ENCODE measurements around the gene CNTNAP2.

The CNTNAP2 gene

DNA sequence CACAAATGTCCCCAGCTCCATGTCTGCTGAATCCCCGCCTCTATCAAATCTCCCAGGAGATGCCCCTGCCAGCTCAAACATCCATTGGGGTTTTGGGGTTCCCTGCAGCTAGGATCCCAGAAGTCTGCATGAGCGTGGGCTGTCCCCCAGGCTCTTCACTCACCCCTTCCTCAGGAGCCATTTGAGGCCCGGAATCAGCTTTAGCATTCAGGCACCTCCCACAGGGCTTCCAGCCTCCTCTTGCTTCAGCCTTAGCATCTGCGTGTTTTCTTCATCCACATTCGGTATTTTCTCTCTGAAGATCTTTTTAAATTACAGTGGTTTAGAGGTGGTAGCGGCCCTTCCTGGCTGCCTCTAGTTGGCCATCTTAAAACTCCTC lies 1054.4 kb downstream of the CNTNAP2 start:
- no peak overlapping the region for H3K4me3 ChIP-seq (ENCODE audit: low read depth, low read length)
- DNase-seq (ENCODE audit: low read depth) = no peak
- TF ChIP-seq, protein P1, sequence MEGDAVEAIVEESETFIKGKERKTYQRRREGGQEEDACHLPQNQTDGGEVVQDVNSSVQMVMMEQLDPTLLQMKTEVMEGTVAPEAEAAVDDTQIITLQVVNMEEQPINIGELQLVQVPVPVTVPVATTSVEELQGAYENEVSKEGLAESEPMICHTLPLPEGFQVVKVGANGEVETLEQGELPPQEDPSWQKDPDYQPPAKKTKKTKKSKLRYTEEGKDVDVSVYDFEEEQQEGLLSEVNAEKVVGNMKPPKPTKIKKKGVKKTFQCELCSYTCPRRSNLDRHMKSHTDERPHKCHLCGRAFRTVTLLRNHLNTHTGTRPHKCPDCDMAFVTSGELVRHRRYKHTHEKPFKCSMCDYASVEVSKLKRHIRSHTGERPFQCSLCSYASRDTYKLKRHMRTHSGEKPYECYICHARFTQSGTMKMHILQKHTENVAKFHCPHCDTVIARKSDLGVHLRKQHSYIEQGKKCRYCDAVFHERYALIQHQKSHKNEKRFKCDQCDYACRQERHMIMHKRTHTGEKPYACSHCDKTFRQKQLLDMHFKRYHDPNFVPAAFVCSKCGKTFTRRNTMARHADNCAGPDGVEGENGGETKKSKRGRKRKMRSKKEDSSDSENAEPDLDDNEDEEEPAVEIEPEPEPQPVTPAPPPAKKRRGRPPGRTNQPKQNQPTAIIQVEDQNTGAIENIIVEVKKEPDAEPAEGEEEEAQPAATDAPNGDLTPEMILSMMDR (IDR thresholded peaks at IDR 0.05; ENCODE audit: control insufficient read depth, extremely low read depth, insufficient read depth) = no peak

- DNase-seq (ENCODE audit: low read depth) = no peak
- TF ChIP-seq, protein P1 (IDR thresholded peaks at IDR 0.05; ENCODE audit: control insufficient read depth, extremely low read depth, insufficient read depth) = no peak
- no peak overlapping the region for H3K4me3 ChIP-seq (ENCODE audit: low read depth, low read length)
These were observed 1057.3 kb downstream of the CNTNAP2 start for GRCh38 chr7:147173883-147174282.

DNA sequence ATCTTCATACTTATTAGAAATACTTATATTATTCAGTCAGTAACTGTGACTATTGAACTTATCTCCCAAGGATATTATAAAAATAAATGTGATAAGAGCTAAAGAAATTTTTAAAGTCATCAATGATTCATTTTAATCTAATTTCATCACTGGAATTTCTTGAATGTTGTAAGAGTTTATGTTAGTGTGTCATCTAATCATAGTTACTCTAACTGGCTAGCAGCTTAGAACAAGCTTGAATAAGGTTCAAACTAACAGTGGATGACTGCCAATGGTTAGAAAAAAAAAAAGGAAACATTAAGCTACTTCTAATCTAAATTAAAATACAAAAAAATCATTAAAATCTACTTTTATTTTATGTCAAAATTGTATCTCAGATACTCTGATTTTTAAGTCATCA lies 1066.3 kb downstream of the CNTNAP2 start:
- DNase-seq (ENCODE audit: low read depth) = no peak
- no peak overlapping the region for H3K4me3 ChIP-seq (ENCODE audit: low read depth, low read length)
- TF ChIP-seq, protein P1 (IDR thresholded peaks at IDR 0.05; ENCODE audit: control insufficient read depth, extremely low read depth, insufficient read depth) = no peak

DNA sequence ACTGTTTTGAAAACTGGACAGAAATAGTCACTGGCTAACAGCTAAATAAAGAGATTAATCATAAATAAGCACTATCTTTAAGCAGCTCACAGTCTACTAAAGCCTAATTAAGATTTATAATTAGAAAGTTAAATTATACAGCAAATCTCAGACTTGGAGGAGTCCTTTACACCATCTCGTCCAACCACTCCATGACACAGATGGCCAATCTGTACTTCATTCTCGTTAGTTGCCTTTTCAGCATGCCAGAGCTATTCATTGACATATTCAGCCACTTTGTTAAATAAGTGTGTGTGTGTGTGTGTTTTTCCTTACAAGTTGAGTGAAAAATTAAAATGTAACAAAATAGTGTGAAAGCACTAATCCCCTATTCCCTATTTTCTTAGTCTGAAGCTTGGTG lies 1066.7 kb downstream of the CNTNAP2 start:
- TF ChIP-seq, protein P1 (IDR thresholded peaks at IDR 0.05; ENCODE audit: control insufficient read depth, extremely low read depth, insufficient read depth) = no peak
- no peak overlapping the region for H3K4me3 ChIP-seq (ENCODE audit: low read depth, low read length)
- DNase-seq (ENCODE audit: low read depth) = no peak

DNA sequence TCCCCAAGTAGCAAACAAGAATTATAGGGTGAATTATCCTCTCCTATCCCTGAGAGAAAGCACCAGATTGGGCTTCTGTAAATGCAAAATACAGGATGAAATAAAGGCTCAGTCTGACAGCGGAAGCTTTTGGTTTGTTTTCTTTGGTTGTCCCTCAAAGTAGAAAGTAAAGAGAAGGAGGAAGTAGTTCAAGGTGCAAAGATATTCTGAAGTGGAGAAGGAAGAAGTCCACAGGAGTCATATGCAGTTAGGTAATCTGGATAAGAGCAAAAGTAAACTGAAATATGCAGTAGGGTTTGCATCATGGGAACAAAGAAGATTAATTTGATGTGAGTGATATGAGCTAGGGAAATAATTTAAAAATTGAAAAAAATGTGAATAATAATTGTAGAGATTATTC lies 1071.9 kb downstream of the CNTNAP2 start:
- TF ChIP-seq, protein P1 (IDR thresholded peaks at IDR 0.05; ENCODE audit: control insufficient read depth, extremely low read depth, insufficient read depth) = no peak
- H3K4me3 ChIP-seq (ENCODE audit: low read depth, low read length) = no peak overlapping the region
- no peak for DNase-seq (ENCODE audit: low read depth)

GRCh38 chr7:147193476-147193875 lies 1076.9 kb downstream of the CNTNAP2 start:
- TF ChIP-seq, protein P1 (IDR thresholded peaks at IDR 0.05; ENCODE audit: control insufficient read depth, extremely low read depth, insufficient read depth) = no peak
- DNase-seq (ENCODE audit: low read depth) = no peak
- no peak overlapping the region for H3K4me3 ChIP-seq (ENCODE audit: low read depth, low read length)

DNA sequence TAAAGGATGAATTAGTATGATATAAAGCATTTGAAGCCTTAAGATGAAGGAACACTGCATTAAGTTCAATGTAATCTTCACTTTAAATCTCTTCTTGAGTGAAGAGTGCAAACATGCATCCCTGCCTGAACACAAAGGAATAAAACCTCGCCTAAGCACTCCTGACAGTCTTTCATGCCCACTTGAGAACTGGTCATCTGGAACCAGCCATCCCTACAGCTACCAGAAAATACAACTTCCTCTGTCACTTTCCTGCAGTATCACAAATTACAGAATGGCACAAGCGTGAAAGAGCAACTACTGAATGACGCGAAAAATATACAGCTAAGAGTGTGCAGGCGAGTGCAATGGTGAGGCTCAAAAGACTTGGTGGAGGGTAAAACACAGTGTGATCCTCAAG lies 1079.9 kb downstream of the CNTNAP2 start:
- TF ChIP-seq, protein P1 (IDR thresholded peaks at IDR 0.05; ENCODE audit: control insufficient read depth, extremely low read depth, insufficient read depth) = no peak
- H3K4me3 ChIP-seq (ENCODE audit: low read depth, low read length) = peak overlapping the region; percentile 54
- no peak for DNase-seq (ENCODE audit: low read depth)
